Adrenal gland (tissue), 5 donors: Measurements from ENCODE around the gene FAM156B.
"Not testable (repeated sequence)": the region's sequence is repeated elsewhere in the genome, so short reads cannot be mapped to it uniquely, and the experiment has no call there.

Experiments used
- POLR2A ChIP-seq, 2 donors: fragments of 450-650 bp; IDR thresholded peaks; one replicate each; pipeline ENCODE4 v1.6.1; 2017; ENCODE audit warnings: antibody characterized with exemption in 2 of 2, mild to moderate bottlenecking in 2 of 2, moderate library complexity in 1 of 2
- TF ChIP-seq, protein P1 (sequence below), 6 experiments: fragments of 450-650 bp in 4 of 6; fragments of 200-600 bp in 2 of 6; sonication (generic) in 1 of 6; IDR thresholded peaks; 1 replicate in 5 of 6; 2 replicates in 1 of 6; pipeline versions ENCODE4 v1.5.1 to v1.8.0; 2016 to 2021; ENCODE audit warnings: antibody characterized with exemption in 6 of 6, mild to moderate bottlenecking in 2 of 6, moderate library complexity in 1 of 6
- donor health status: DM: no; HTN: no; CAD: no.

DNA sequence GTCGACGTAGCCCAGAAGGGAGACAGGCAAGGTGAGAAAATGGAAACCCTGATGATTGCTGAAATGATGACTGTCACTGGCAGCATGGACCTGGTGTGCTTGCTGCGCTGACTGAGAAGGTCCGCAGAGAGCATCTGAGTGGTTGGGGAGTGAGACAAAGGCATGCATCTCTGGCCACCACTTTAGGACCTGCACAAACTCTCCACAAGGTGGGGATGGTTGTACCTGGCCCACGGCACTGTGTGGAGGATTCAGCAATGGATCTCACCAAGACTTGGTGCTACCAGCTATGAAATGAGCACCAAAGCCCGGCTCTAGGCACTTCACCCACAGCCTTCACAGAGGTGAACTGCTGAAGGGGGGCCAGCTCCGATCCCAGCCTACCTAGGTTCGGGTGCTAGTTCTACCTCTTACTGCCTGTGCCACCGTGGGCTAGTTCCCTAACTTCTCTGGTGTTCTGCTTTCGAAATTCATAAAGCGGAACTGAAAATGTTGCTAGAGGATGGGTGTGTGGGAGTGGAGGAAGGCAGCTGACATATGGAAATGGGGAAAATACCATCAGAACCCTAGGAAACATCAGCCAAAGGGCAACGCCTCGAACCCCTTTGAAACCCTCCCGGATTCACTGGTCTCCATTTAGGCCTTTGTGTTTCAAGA lies 48.8 kb downstream of the FAM156B start:
- TF ChIP-seq, protein P1, sequence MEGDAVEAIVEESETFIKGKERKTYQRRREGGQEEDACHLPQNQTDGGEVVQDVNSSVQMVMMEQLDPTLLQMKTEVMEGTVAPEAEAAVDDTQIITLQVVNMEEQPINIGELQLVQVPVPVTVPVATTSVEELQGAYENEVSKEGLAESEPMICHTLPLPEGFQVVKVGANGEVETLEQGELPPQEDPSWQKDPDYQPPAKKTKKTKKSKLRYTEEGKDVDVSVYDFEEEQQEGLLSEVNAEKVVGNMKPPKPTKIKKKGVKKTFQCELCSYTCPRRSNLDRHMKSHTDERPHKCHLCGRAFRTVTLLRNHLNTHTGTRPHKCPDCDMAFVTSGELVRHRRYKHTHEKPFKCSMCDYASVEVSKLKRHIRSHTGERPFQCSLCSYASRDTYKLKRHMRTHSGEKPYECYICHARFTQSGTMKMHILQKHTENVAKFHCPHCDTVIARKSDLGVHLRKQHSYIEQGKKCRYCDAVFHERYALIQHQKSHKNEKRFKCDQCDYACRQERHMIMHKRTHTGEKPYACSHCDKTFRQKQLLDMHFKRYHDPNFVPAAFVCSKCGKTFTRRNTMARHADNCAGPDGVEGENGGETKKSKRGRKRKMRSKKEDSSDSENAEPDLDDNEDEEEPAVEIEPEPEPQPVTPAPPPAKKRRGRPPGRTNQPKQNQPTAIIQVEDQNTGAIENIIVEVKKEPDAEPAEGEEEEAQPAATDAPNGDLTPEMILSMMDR (IDR thresholded peaks at IDR 0.05): not testable (repeated sequence)
- TF ChIP-seq POLR2A (IDR thresholded peaks at IDR 0.05): not testable (repeated sequence)
